Heart right ventricle (tissue), 16 donors: ENCODE results near the gene SETBP1. TPM values are rescaled to one million over a fixed set of nuclear protein-coding genes. Genes with fewer than 3 reads are reported as not detected.

Experiments used
- ATAC-seq, 8 donors: fragments of 200-7000 bp; cut with Tn5 transposase; one replicate each; pipeline ENCODE4 v1.9.1; 2020; ENCODE audit warnings: mild to moderate bottlenecking in 8 of 8, moderate library complexity in 8 of 8, moderate number of reproducible peaks in 1 of 8
- DNase-seq, 2 donors: peaks; one replicate each; pipeline ENCODE4 v3.0.0-alpha.2; 2020
- H3K27ac ChIP-seq, 10 donors: fragments of 200-600 bp; sonication (generic) in 2 of 10; one replicate each; pipeline versions ENCODE4 v1.5.0 to v1.8.0; 2020 to 2022; ENCODE audit warnings: mild to moderate bottlenecking in 3 of 10
- H3K27me3 ChIP-seq, 7 donors: fragments of 200-600 bp; one replicate each; pipeline ENCODE4 v1.8.0; 2021 to 2022; ENCODE audit warnings: mild to moderate bottlenecking in 2 of 7
- H3K36me3 ChIP-seq, 9 donors: fragments of 200-600 bp; sonication (generic) in 1 of 9; one replicate each; pipeline versions ENCODE4 v1.5.0 to v1.8.0; 2020 to 2022; ENCODE audit warnings: mild to moderate bottlenecking in 2 of 9
- H3K4me1 ChIP-seq, 9 donors: fragments of 200-600 bp; sonication (generic) in 1 of 9; one replicate each; pipeline versions ENCODE4 v1.5.0 to v1.8.0; 2020 to 2022; ENCODE audit warnings: mild to moderate bottlenecking in 4 of 9
- H3K4me3 ChIP-seq, 10 donors: fragments of 200-600 bp; sonication (generic) in 2 of 10; one replicate each; pipeline versions ENCODE4 v1.5.0 to v1.8.0; 2020 to 2022; ENCODE audit warnings: mild to moderate bottlenecking in 7 of 10, moderate library complexity in 2 of 10
- H3K9me3 ChIP-seq, 11 donors: fragments of 200-600 bp in 10 of 11; sonication (generic) in 2 of 11; one replicate each; pipeline versions ENCODE4 v1.5.0 to v1.8.0; 2013 to 2022; ENCODE audit warnings: mild to moderate bottlenecking in 2 of 11, control low read depth in 1 of 11, moderate library complexity in 1 of 11
- CTCF ChIP-seq, 9 donors: fragments of 200-600 bp; sonication (generic) in 2 of 9; IDR thresholded peaks; one replicate each; pipeline versions ENCODE4 v1.5.0 to v1.8.0; 2021 to 2022; ENCODE audit warnings: antibody characterized with exemption in 9 of 9, mild to moderate bottlenecking in 5 of 9, moderate library complexity in 1 of 9
- WGBS, 2 donors: extraction: QIAGEN DNeasy Blood & Tissue Kit; methylation state at CpG; one replicate each; pipeline ENCODE4 v1.1.7; 2013; ENCODE audit warnings: inconsistent platforms in 1 of 2; 5-methylcytosine and 5-hydroxymethylcytosine counted together
- intact Hi-C, 10 donors: fragments of 100-400 bp; cut with DNase I; formaldehyde crosslinking; loops; one replicate each; pipeline versions ENCODE4 v1.11.1 to v1.14.2; 2022
- polyA plus RNA-seq, 2 donors: library from polyadenylated mRNA; stranded (reverse); fragments of 200-250 nt; gene quantifications; one replicate each; pipeline ENCODE4 v1.2.3, GENCODE V29; 2013
- total RNA-seq, 10 donors: library from RNA; stranded (reverse); fragmentation: NEBNext Ultra II Directional in 3 of 10; extraction: Animal tissue kit (Norgen Biotek cat#: 25700) in 3 of 10; gene quantifications; one replicate each; pipeline versions ENCODE4 v1.2.1 to v1.2.4, GENCODE V29; 2021 to 2023
- donor health status: Arrhythmogenic right ventricular cardiomyopathy.
- donor health status: ischemic (EF 13 %, LVEDD 7.1; RV severe dilation, severe dysfunction).
- donor health status: healthy with polysubstance abuse.
- donor health status: DM: no; HTN: yes; CAD: no.
- donor health status: DM: no; HTN: no; CAD: no.
- donor health status: ischemic (EF 25% LVEDD 6.9; RV normal size, moderate dysfunction).
- donor health status: ischemic (EF 25% LVEDD 5.7; RV mildly dilated, moderate dysfunction).
- donor health status: healthy.
- donor health status: DM: yes; HTN: yes; CAD: no.
- donor health status: Ischemic cardiomyopathy.
- donor health status: ischemic (EF 35%, LVEDD 5.7; RV mildly dilated, moderate dysfunction).
- donor health status: nonischemic (EF 11% LVEDD 7.7; RV severe dilation, severe dysfunction).
- donor health status: DM: yes; HTN: yes; CAD: no.
- donor health status: PGD.
- donor health status: ischemic (EF 29% LVEDD 5.4; RV normal size, mild dysfunction).
- donor health status: nonischemic (EF 23%, LVEDD 6.1; RV moderate dilation, normal function).

SETBP1 gene
- total and polyA plus RNA-seq, 12 donors: 0.71 to 12.2 (median 6.1) TPM

DNA sequence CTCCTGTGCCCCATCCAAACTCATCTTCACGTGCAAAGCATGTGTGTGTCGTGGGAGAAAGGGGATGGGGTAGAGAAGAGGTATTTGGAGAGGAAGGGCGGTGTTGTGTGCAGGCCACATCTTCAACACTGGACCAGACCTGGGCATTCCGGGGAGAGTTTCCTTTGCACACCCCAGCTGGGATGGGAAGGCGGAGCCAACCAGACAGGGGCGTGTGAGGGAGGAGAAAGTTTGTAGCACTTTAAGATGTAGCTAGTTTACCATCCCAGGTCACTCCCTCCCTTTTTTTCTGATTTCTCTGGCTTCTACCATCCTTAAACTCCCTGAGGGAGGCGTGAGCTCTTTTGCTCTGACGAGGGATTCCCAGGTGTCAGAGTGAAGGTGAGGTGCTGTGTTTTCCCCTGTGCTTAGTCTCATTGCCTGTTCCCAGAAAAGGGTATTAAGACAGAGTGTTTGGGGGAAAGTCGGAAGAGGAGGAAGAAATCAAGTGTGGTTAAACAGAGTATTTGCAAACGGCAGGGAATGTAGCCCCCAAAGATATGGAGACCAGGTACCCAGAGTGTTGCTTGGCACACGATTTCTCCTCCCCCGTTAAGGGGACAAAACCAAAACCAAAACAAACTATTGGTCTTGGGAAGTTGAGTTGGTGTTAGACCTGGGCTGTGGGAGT, 1.6 kb downstream of the SETBP1 start:
- intact Hi-C loops: loop anchor here in 9 of 10 donors (5.0 to 10.0 kb wide), 13 partner anchors 45 to 702 kb away; no protein-coding TSS in a partner anchor
- peak overlapping the region in 7 of 10 donors; percentile 82 to 98 (median 89) for H3K4me3 ChIP-seq
- peaks cover 0 to 77% (median 0%) of the 10 kb centered on the region in 7 donors for H3K27me3 ChIP-seq
- H3K27ac ChIP-seq: peak overlapping the region in 6 of 10 donors; percentile 8 to 99 (median 64)
- WGBS, 2 donors: 66 to 72% methylated on average over 12 of the region's 12 CpGs
- no peaks in the 10 kb centered on the region for H3K9me3 ChIP-seq
- no peak for ATAC-seq
- no peaks in the 10 kb centered on the region for H3K36me3 ChIP-seq
- no peak for TF ChIP-seq CTCF (IDR thresholded peaks at IDR 0.05)
- peaks cover 4 to 47% (median 14%) of the 10 kb centered on the region in 9 donors for H3K4me1 ChIP-seq
- peak in 1 of 2 donors; percentile 26 for DNase-seq

- DNase-seq: no peak
- WGBS, 2 donors: 68 to 74% methylated on average over 4 of the region's 4 CpGs
- intact Hi-C loops: loop anchor here in 9 of 10 donors (5.0 to 10.0 kb wide), 13 partner anchors 44 to 702 kb away; no protein-coding TSS in a partner anchor
- peak overlapping the region in 5 of 10 donors; percentile 12 to 99 (median 43) for H3K27ac ChIP-seq
- no peak for TF ChIP-seq CTCF (IDR thresholded peaks at IDR 0.05)
- no peaks in the 10 kb centered on the region for H3K9me3 ChIP-seq
- no peaks in the 10 kb centered on the region for H3K36me3 ChIP-seq
- no peak for ATAC-seq
- peaks cover 4 to 47% (median 14%) of the 10 kb centered on the region in 9 donors for H3K4me1 ChIP-seq
- H3K27me3 ChIP-seq: peaks cover 0 to 72% (median 0%) of the 10 kb centered on the region in 7 donors
- peak overlapping the region in 5 of 10 donors; percentile 82 to 98 (median 89) for H3K4me3 ChIP-seq
Observed at GRCh38 chr18:44682871-44683221, 2.2 kb downstream of the SETBP1 start.

GRCh38 chr18:44683556-44683955, 2.9 kb downstream of the SETBP1 start:
- H3K4me3 ChIP-seq: no peak overlapping the region
- H3K9me3 ChIP-seq: no peaks in the 10 kb centered on the region
- no peaks in the 10 kb centered on the region for H3K36me3 ChIP-seq
- ATAC-seq: no peak
- H3K27ac ChIP-seq: peak overlapping the region in 3 of 10 donors; percentile 8 to 99 (median 49)
- intact Hi-C loops: loop anchor here in 9 of 10 donors (5.0 to 10.0 kb wide), 13 partner anchors 44 to 701 kb away; no protein-coding TSS in a partner anchor
- H3K27me3 ChIP-seq: peaks cover 0 to 65% (median 0%) of the 10 kb centered on the region in 7 donors
- no peak for DNase-seq
- no peak for TF ChIP-seq CTCF (IDR thresholded peaks at IDR 0.05)
- peaks cover 4 to 44% (median 14%) of the 10 kb centered on the region in 9 donors for H3K4me1 ChIP-seq

GRCh38 chr18:44685296-44685695, 4.6 kb downstream of the SETBP1 start:
- Histone ChIP-seq H3K9me3 (no peaks in the 10 kb centered on the region), H3K4me1 (peaks cover 3 to 41% (median 14%) of the 10 kb centered on the region in 9 donors), H3K27ac (no peak overlapping the region), H3K36me3 (no peaks in the 10 kb centered on the region), H3K4me3 (no peak overlapping the region), H3K27me3 (peaks cover 0 to 67% (median 0%) of the 10 kb centered on the region in 7 donors)
- ATAC-seq: no peak
- WGBS, 2 donors: 71 to 72% methylated on average over 6 of the region's 6 CpGs
- no peak for DNase-seq
- TF ChIP-seq CTCF (IDR thresholded peaks at IDR 0.05): no peak
- intact Hi-C loops: loop anchor here in 7 of 10 donors (10.0 kb wide), 7 partner anchors 100 to 700 kb away; no protein-coding TSS in a partner anchor
